Activated CD4-positive, CD25-positive, alpha-beta regulatory T cell treated with anti-CD3 and anti-CD28 coated beads, Interleukin-2, amount 50 U/mL, for 16 hours (primary cell): ENCODE data around the gene TMEM184A.

Experiments used
- DNase-seq: peaks from one replicate; pipeline ENCODE4 v3.0.0-alpha.2; 2020; ENCODE audit warnings: low read depth, low spot score

The TMEM184A gene

GRCh38 chr7:1555813-1556543, at the start of gene TMEM184A:
Gene TMEM184A, minus strand, starts transcription at chr7:1556205. Its CDS starts 721 bp downstream, at chr7:1555484.
- DNase-seq, result no peak

- no peak for DNase-seq
These were observed 48.4 kb upstream of the TMEM184A start for GRCh38 chr7:1604383-1604782.

- no peak for DNase-seq
These were observed 47.6 kb upstream of the TMEM184A start for GRCh38 chr7:1603346-1604225.

GRCh38 chr7:1602386-1602785, 46.4 kb upstream of the TMEM184A start:
- DNase-seq, result no peak

GRCh38 chr7:1601956-1602355, 46.0 kb upstream of the TMEM184A start:
- no peak for DNase-seq

GRCh38 chr7:1599640-1600395, 43.8 kb upstream of the TMEM184A start:
- no peak for DNase-seq

GRCh38 chr7:1598961-1599639, 43.1 kb upstream of the TMEM184A start:
- DNase-seq, result no peak

- no peak for DNase-seq
These were observed 42.3 kb upstream of the TMEM184A start for GRCh38 chr7:1598286-1598685.

- DNase-seq, result no peak
These were observed 41.8 kb upstream of the TMEM184A start for GRCh38 chr7:1597791-1598190.

- DNase-seq, result no peak
These were observed 41.2 kb upstream of the TMEM184A start for GRCh38 chr7:1597066-1597760.

- no peak for DNase-seq
These were observed 40.4 kb upstream of the TMEM184A start for GRCh38 chr7:1596181-1597043.

GRCh38 chr7:1595636-1596035, 39.6 kb upstream of the TMEM184A start:
- no peak for DNase-seq

GRCh38 chr7:1595027-1595426, 39.0 kb upstream of the TMEM184A start:
- DNase-seq, result no peak

GRCh38 chr7:1593904-1594421, 38.0 kb upstream of the TMEM184A start:
- DNase-seq, result no peak

GRCh38 chr7:1593091-1593866, 37.3 kb upstream of the TMEM184A start:
- no peak for DNase-seq

GRCh38 chr7:1592299-1592871, 36.4 kb upstream of the TMEM184A start:
- DNase-seq, result no peak

- no peak for DNase-seq
These were observed 35.9 kb upstream of the TMEM184A start for GRCh38 chr7:1591876-1592275.

- no peak for DNase-seq
These were observed 35.4 kb upstream of the TMEM184A start for GRCh38 chr7:1591396-1591795.

GRCh38 chr7:1590887-1591286, 34.9 kb upstream of the TMEM184A start:
- no peak for DNase-seq
